ENCODE results near the gene ZRANB1. TPM values are rescaled to one million over a fixed set of nuclear protein-coding genes. Genes with fewer than 3 reads are reported as not detected.

The ZRANB1 gene
- total RNA-seq, 1 donor from 2014 or later, result 21.8 TPM

DNA sequence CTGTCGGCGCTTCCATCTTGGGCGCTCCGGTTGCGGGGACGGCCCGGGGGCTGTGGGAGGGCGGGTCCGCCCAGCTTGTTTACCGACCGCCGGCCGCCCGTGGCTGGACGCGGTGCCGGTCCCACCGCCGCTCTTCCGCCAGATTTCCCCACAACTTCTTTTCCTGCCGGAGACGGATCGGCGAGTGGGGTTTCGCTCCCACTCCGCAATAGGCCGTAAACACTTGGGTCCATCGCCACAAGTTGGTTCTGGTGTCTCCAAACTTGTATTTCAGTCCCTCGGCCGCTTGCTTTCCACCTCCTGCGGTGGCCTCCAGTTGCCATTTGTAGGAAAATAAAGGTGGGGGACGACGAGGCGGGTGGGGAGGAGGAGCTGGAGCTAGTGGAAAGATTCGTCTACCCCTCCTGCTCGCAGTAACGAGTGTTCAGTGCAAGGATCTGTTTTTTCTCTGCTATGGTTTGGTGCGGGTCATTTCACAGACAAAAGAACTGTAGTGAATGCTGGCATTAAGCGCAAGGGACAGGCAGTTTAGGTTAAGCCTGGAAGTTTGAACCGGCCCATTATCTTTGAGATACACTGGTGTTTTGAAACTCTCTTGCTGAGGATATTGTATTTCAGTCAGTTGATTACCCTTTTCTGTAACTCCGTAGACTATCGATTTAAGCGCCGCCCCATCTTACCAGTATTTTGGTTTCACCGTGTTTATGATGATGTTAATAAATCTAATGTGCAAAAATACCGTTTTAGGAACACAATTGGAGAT, 24.3 kb upstream of the ZRANB1 start:
- Histone ChIP-seq H3K9me3 (ENCODE audit: low read depth) (no peaks in the 10 kb centered on the region), H3K36me3 (no peaks in the 10 kb centered on the region), H3F3A (ENCODE audit: low read depth) (peaks cover 13% of the 10 kb centered on the region), H3K4me2 (peak overlapping the region; percentile 78), H3K79me2 (ENCODE audit: low read depth) (peaks cover 64% of the 10 kb centered on the region), H3K9ac (peak overlapping the region; percentile 27), H3K27ac (peak overlapping the region; percentile 84), H3K4me3 (peak overlapping the region; percentile 88), H4K20me1 (ENCODE audit: low read depth) (peaks cover 33% of the 10 kb centered on the region), H3K4me1 (peaks cover 6% of the 10 kb centered on the region), H3K27me3 (no peaks in the 10 kb centered on the region), H2AFZ (replicated peaks) (peak overlapping the region; percentile 35)
- peak overlapping the region; percentile 99 for H3K4me3 Mint-ChIP-seq
- H3K9me3 Mint-ChIP-seq, result no peaks in the 10 kb centered on the region
- peaks cover 28% of the 10 kb centered on the region for H3K4me1 Mint-ChIP-seq
- peaks cover 3% of the 10 kb centered on the region for H3K36me3 Mint-ChIP-seq
- DNase-seq (ENCODE audit: low spot score), result peak; percentile 54
- peaks cover 10% of the 10 kb centered on the region for H3K27me3 Mint-ChIP-seq (ENCODE audit: insufficient read depth, low read depth)
- H3K27ac Mint-ChIP-seq, result peak overlapping the region; percentile 99
- no peak for TF ChIP-seq EZH2phosphoT487 (IDR thresholded peaks at IDR 0.05)
- no peak for TF ChIP-seq CTCF (IDR thresholded peaks at IDR 0.05)
- no peak for TF ChIP-seq EZH2 (IDR thresholded peaks at IDR 0.05)

GRCh38 chr10:124918191-124918830, 23.6 kb upstream of the ZRANB1 start:
- peak overlapping the region; percentile 99 for H3K4me3 Mint-ChIP-seq
- H3K9me3 Mint-ChIP-seq, result no peaks in the 10 kb centered on the region
- peak overlapping the region; percentile 27 for H3K9ac ChIP-seq
- peaks cover 71% of the 10 kb centered on the region for H3K79me2 ChIP-seq (ENCODE audit: low read depth)
- no peaks in the 10 kb centered on the region for H3K36me3 ChIP-seq
- H3K4me3 ChIP-seq, result peak overlapping the region; percentile 88
- no peak for DNase-seq (ENCODE audit: low spot score)
- H3K9me3 ChIP-seq (ENCODE audit: low read depth), result no peaks in the 10 kb centered on the region
- H3K27me3 ChIP-seq, result no peaks in the 10 kb centered on the region
- peaks cover 6% of the 10 kb centered on the region for H3K4me1 ChIP-seq
- H3K27me3 Mint-ChIP-seq (ENCODE audit: insufficient read depth, low read depth), result peaks cover 10% of the 10 kb centered on the region
- peaks cover 28% of the 10 kb centered on the region for H3K4me1 Mint-ChIP-seq
- peaks cover 3% of the 10 kb centered on the region for H3K36me3 Mint-ChIP-seq
- H3K27ac Mint-ChIP-seq, result peak overlapping the region; percentile 99
- H2AFZ ChIP-seq (replicated peaks), result no peak overlapping the region
- no peak overlapping the region for H3K27ac ChIP-seq
- TF ChIP-seq EZH2 (IDR thresholded peaks at IDR 0.05) (no peak), CTCF (IDR thresholded peaks at IDR 0.05) (no peak), EZH2phosphoT487 (IDR thresholded peaks at IDR 0.05) (no peak)
- H4K20me1 ChIP-seq (ENCODE audit: low read depth), result peaks cover 36% of the 10 kb centered on the region
- H3F3A ChIP-seq (ENCODE audit: low read depth), result peaks cover 13% of the 10 kb centered on the region
- H3K4me2 ChIP-seq, result peak overlapping the region; percentile 78

GRCh38 chr10:124918906-124919305, 23.0 kb upstream of the ZRANB1 start:
- no peaks in the 10 kb centered on the region for H3K9me3 Mint-ChIP-seq
- no peak overlapping the region for H3K27ac ChIP-seq
- H3K4me3 ChIP-seq, result peak overlapping the region; percentile 88

More at GRCh38 chr10:124918906-124919305, 23.0 kb upstream of the ZRANB1 start:
- Histone ChIP-seq H2AFZ (replicated peaks) (no peak overlapping the region), H3K9ac (no peak overlapping the region), H3F3A (ENCODE audit: low read depth) (peaks cover 13% of the 10 kb centered on the region), H4K20me1 (ENCODE audit: low read depth) (peaks cover 42% of the 10 kb centered on the region), H3K27me3 (no peaks in the 10 kb centered on the region), H3K4me2 (peak overlapping the region; percentile 78), H3K9me3 (ENCODE audit: low read depth) (no peaks in the 10 kb centered on the region), H3K36me3 (no peaks in the 10 kb centered on the region), H3K79me2 (ENCODE audit: low read depth) (peaks cover 77% of the 10 kb centered on the region), H3K4me1 (peaks cover 6% of the 10 kb centered on the region)
- H3K4me3 Mint-ChIP-seq, result peak overlapping the region; percentile 99
- peaks cover 28% of the 10 kb centered on the region for H3K4me1 Mint-ChIP-seq
- H3K27ac Mint-ChIP-seq, result no peak overlapping the region
- H3K36me3 Mint-ChIP-seq, result peaks cover 5% of the 10 kb centered on the region
- H3K27me3 Mint-ChIP-seq (ENCODE audit: insufficient read depth, low read depth), result peaks cover 8% of the 10 kb centered on the region
- no peak for TF ChIP-seq EZH2 (IDR thresholded peaks at IDR 0.05)
- TF ChIP-seq EZH2phosphoT487 (IDR thresholded peaks at IDR 0.05), result no peak
- TF ChIP-seq CTCF (IDR thresholded peaks at IDR 0.05), result no peak
- DNase-seq (ENCODE audit: low spot score), result no peak

Measured in neural progenitor cell (in vitro differentiated cells).